Measurements from ENCODE around the gene FAF1. TPM values are rescaled to one million over a fixed set of nuclear protein-coding genes. Genes with fewer than 3 reads are reported as not detected.

The FAF1 gene
- total RNA-seq, 1 experiment from 2014 or later, result 78.7 TPM

GRCh38 chr1:50490640-50491039 lies 469.4 kb downstream of the FAF1 start:
- Histone ChIP-seq H3K4me1 (no peaks in the 10 kb centered on the region), H3K36me3 (ENCODE audit: control insufficient read depth, insufficient read depth, low read length) (no peaks in the 10 kb centered on the region), H3K27me3 (replicated peaks; ENCODE audit: control insufficient read depth, insufficient read depth, low read length) (no peaks in the 10 kb centered on the region), H3K4me3 (ENCODE audit: low read depth, low read length) (no peak overlapping the region), H3K9me3 (no peaks in the 10 kb centered on the region)
- Mint-ChIP-seq H3K27me3 (ENCODE audit: insufficient read depth, unreplicated experiment) (no peaks in the 10 kb centered on the region), H3K4me3 (ENCODE audit: unreplicated experiment) (no peak overlapping the region), H3K36me3 (ENCODE audit: insufficient read depth, unreplicated experiment) (peaks cover 8% of the 10 kb centered on the region), H3K9me3 (ENCODE audit: unreplicated experiment) (no peaks in the 10 kb centered on the region), H3K4me1 (ENCODE audit: low read depth, unreplicated experiment) (no peaks in the 10 kb centered on the region), H3K27ac (ENCODE audit: unreplicated experiment) (no peak overlapping the region)
- POLR2A ChIA-PET, result no interaction called here
- CTCF ChIA-PET, result no interaction called here
- intact Hi-C loops (cut with micrococcal nuclease; ENCODE audit: unreplicated experiment), result no loop called here
- no peak for DNase-seq
- no peak for TF ChIP-seq CTCF (IDR thresholded peaks at IDR 0.05; ENCODE audit: insufficient read depth in 1 of 2, low read depth in 1 of 2, low read length in 1 of 2, severe bottlenecking in 1 of 2, unreplicated experiment in 1 of 2)
- BruUV-seq (replicated peaks), result no TSS peak

- no peak overlapping the region for H3K4me3 Mint-ChIP-seq (ENCODE audit: unreplicated experiment)
- BruUV-seq (replicated peaks), result no TSS peak
- peaks cover 8% of the 10 kb centered on the region for H3K36me3 Mint-ChIP-seq (ENCODE audit: insufficient read depth, unreplicated experiment)
- ChIA-PET CTCF (no interaction called here), POLR2A (no interaction called here)
- H3K36me3 ChIP-seq (ENCODE audit: control insufficient read depth, insufficient read depth, low read length), result no peaks in the 10 kb centered on the region
- no peak for TF ChIP-seq CTCF (IDR thresholded peaks at IDR 0.05; ENCODE audit: insufficient read depth in 1 of 2, low read depth in 1 of 2, low read length in 1 of 2, severe bottlenecking in 1 of 2, unreplicated experiment in 1 of 2)
- H3K27me3 ChIP-seq (replicated peaks; ENCODE audit: control insufficient read depth, insufficient read depth, low read length), result no peaks in the 10 kb centered on the region
- DNase-seq, result no peak
- no peaks in the 10 kb centered on the region for H3K9me3 ChIP-seq
- no peak overlapping the region for H3K4me3 ChIP-seq (ENCODE audit: low read depth, low read length)
- intact Hi-C loops (cut with micrococcal nuclease; ENCODE audit: unreplicated experiment), result no loop called here
- peaks cover under 1% of the 10 kb centered on the region for H3K4me1 Mint-ChIP-seq (ENCODE audit: low read depth, unreplicated experiment)
- H3K27ac Mint-ChIP-seq (ENCODE audit: unreplicated experiment), result no peak overlapping the region
- no peaks in the 10 kb centered on the region for H3K9me3 Mint-ChIP-seq (ENCODE audit: unreplicated experiment)
- no peaks in the 10 kb centered on the region for H3K4me1 ChIP-seq
- no peaks in the 10 kb centered on the region for H3K27me3 Mint-ChIP-seq (ENCODE audit: insufficient read depth, unreplicated experiment)
Measured at GRCh38 chr1:50488876-50489275, 471.2 kb downstream of the FAF1 start.

GRCh38 chr1:50488356-50488755 lies 471.7 kb downstream of the FAF1 start:
- Mint-ChIP-seq H3K27ac (ENCODE audit: unreplicated experiment) (no peak overlapping the region), H3K36me3 (ENCODE audit: insufficient read depth, unreplicated experiment) (peaks cover 12% of the 10 kb centered on the region), H3K4me1 (ENCODE audit: low read depth, unreplicated experiment) (peaks cover 6% of the 10 kb centered on the region), H3K4me3 (ENCODE audit: unreplicated experiment) (no peak overlapping the region), H3K9me3 (ENCODE audit: unreplicated experiment) (no peaks in the 10 kb centered on the region), H3K27me3 (ENCODE audit: insufficient read depth, unreplicated experiment) (no peaks in the 10 kb centered on the region)
- BruUV-seq (replicated peaks), result no TSS peak
- Histone ChIP-seq H3K4me3 (ENCODE audit: low read depth, low read length) (no peak overlapping the region), H3K36me3 (ENCODE audit: control insufficient read depth, insufficient read depth, low read length) (no peaks in the 10 kb centered on the region), H3K4me1 (no peaks in the 10 kb centered on the region), H3K27me3 (replicated peaks; ENCODE audit: control insufficient read depth, insufficient read depth, low read length) (no peaks in the 10 kb centered on the region), H3K9me3 (no peaks in the 10 kb centered on the region)
- ChIA-PET CTCF (no interaction called here), POLR2A (no interaction called here)
- intact Hi-C loops (cut with micrococcal nuclease; ENCODE audit: unreplicated experiment), result no loop called here
- no peak for DNase-seq
- TF ChIP-seq CTCF (IDR thresholded peaks at IDR 0.05; ENCODE audit: insufficient read depth in 1 of 2, low read depth in 1 of 2, low read length in 1 of 2, severe bottlenecking in 1 of 2, unreplicated experiment in 1 of 2), result no peak
